ENCODE measurements around the gene ALDH2. TPM values are rescaled to one million over a fixed set of nuclear protein-coding genes. Genes with fewer than 3 reads are reported as not detected.

Gene ALDH2
- total RNA-seq, 4 donors from 2014 or later = 102 to 239 (median 162) TPM

DNA sequence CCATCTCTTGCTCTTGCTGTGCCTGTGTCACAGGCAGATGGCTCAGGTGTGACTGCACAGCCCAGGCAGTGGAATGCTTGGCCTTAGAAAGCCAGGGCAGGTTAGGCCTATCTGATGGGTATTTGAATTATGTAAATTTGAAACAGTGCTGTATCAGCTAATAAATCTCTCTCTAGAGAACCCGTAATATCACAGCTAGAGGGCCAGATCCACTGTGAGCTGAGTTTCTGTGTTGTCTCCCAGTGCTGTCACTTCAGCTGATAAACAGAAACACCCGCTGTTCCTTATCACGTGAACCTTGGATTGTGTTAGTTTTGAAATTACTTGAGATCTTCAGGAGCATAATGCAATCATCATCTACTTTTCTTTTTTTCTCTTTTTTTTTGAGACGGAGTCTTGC lies 21.5 kb upstream of the ALDH2 start:
- no peaks in the 10 kb centered on the region for H3K9me3 ChIP-seq
- H3K27ac ChIP-seq = no peak overlapping the region
- H3K27me3 ChIP-seq = no peaks in the 10 kb centered on the region
- WGBS, 2 donors (ENCODE audit: low coverage in 1 of 2) = 81 to 85% methylated on average over 4 of the region's 4 CpGs
- no peak overlapping the region for H3K4me3 ChIP-seq
- intact Hi-C loops (cut with DNase I; ENCODE audit: low total_unique reads) (no loop called here), in situ Hi-C loops (cut with MboI; ENCODE audit: low pct_ligation_motif_present in 1 of 4, low pct_unique_long_range_greater_than_20kb in 1 of 4, low sequenced_read_pairs in 3 of 4) (no loop called here)
- no peak for DNase-seq
- TF ChIP-seq EP300 (IDR thresholded peaks at IDR 0.05; ENCODE audit: low read depth) (no peak), POLR2A (IDR thresholded peaks at IDR 0.05) (no peak), POLR2AphosphoS5 (IDR thresholded peaks at IDR 0.05) (no peak)
- TF ChIP-seq, protein P1, sequence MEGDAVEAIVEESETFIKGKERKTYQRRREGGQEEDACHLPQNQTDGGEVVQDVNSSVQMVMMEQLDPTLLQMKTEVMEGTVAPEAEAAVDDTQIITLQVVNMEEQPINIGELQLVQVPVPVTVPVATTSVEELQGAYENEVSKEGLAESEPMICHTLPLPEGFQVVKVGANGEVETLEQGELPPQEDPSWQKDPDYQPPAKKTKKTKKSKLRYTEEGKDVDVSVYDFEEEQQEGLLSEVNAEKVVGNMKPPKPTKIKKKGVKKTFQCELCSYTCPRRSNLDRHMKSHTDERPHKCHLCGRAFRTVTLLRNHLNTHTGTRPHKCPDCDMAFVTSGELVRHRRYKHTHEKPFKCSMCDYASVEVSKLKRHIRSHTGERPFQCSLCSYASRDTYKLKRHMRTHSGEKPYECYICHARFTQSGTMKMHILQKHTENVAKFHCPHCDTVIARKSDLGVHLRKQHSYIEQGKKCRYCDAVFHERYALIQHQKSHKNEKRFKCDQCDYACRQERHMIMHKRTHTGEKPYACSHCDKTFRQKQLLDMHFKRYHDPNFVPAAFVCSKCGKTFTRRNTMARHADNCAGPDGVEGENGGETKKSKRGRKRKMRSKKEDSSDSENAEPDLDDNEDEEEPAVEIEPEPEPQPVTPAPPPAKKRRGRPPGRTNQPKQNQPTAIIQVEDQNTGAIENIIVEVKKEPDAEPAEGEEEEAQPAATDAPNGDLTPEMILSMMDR (IDR thresholded peaks at IDR 0.05) = no peak
- H3K36me3 ChIP-seq = peaks cover 0 to 17% (median 5%) of the 10 kb centered on the region in 4 donors
- peaks cover 7 to 18% (median 12%) of the 10 kb centered on the region in 4 donors for H3K4me1 ChIP-seq

DNA sequence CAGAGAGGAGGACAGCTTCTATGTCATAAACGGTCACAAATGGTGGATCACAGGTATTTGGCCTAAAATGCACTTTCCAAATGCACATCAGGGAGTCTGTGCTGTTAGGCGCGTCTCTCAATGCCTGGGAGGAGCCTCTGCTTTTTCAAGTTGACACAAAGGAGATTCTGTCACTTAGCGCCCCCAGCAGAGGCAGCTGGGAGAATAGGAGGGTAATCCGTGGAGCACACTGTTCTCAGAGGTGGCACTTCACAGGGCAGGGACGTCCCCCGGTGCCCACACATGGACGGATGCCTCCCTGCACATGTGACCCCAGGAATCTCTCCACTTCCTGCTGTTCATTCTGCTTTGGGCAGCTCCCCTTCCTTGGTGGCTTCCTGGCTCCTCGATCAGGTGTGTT lies 19.4 kb upstream of the ALDH2 start:
- in situ Hi-C loops (cut with MboI; ENCODE audit: low pct_ligation_motif_present in 1 of 4, low pct_unique_long_range_greater_than_20kb in 1 of 4, low sequenced_read_pairs in 3 of 4) = no loop called here
- TF ChIP-seq POLR2AphosphoS5 (IDR thresholded peaks at IDR 0.05) = no peak
- TF ChIP-seq POLR2A (IDR thresholded peaks at IDR 0.05) = no peak
- no peak for TF ChIP-seq EP300 (IDR thresholded peaks at IDR 0.05; ENCODE audit: low read depth)
- TF ChIP-seq, protein P1 (IDR thresholded peaks at IDR 0.05) = no peak
- H3K4me1 ChIP-seq = no peaks in the 10 kb centered on the region
- H3K27ac ChIP-seq = no peak overlapping the region
- no peak for DNase-seq
- peaks cover 0 to 17% (median 5%) of the 10 kb centered on the region in 4 donors for H3K36me3 ChIP-seq
- H3K9me3 ChIP-seq = no peaks in the 10 kb centered on the region
- intact Hi-C loops (cut with DNase I; ENCODE audit: low total_unique reads) = no loop called here
- H3K27me3 ChIP-seq = no peaks in the 10 kb centered on the region
- no peak overlapping the region for H3K4me3 ChIP-seq
- 89% methylated on average over 9 of the region's 9 CpGs; no CpG with 5 or more reads in 1 of the 2 donors for WGBS, 2 donors (ENCODE audit: low coverage in 1 of 2)

DNA sequence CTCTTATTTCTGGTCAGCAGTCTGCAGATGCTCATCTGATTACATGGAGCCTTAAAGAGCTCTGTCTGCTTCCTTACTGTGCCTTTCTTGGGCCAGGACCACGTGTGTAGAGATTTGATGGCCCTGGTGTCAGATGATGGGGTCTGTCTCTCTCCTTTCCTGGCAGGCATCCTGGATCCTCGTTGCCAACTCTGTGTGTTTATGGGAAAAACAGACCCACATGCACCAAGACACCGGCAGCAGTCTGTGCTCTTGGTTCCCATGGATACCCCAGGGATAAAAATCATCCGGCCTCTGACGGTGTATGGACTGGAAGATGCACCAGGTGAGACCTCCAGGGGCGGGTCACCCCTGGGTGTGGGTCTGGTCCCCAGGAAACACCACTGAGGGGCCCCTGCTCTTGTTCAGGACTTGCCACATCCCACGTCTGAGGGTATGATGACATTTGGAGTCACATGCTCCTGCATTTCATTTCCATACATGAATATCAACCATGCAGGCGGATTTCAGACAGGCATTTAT lies 18.5 kb upstream of the ALDH2 start:
- intact Hi-C loops (cut with DNase I; ENCODE audit: low total_unique reads) = no loop called here
- 74 to 100% methylated on average over 2 to 8 of the region's 8 CpGs for WGBS, 2 donors (ENCODE audit: low coverage in 1 of 2)
- Histone ChIP-seq H3K27ac (no peak overlapping the region), H3K4me3 (no peak overlapping the region), H3K36me3 (peaks cover 0 to 17% (median 5%) of the 10 kb centered on the region in 4 donors), H3K9me3 (no peaks in the 10 kb centered on the region), H3K4me1 (peaks cover 0 to 3% (median 1%) of the 10 kb centered on the region in 4 donors), H3K27me3 (no peaks in the 10 kb centered on the region)
- in situ Hi-C loops (cut with MboI; ENCODE audit: low pct_ligation_motif_present in 1 of 4, low pct_unique_long_range_greater_than_20kb in 1 of 4, low sequenced_read_pairs in 3 of 4) = no loop called here
- no peak for TF ChIP-seq POLR2A (IDR thresholded peaks at IDR 0.05)
- no peak for TF ChIP-seq EP300 (IDR thresholded peaks at IDR 0.05; ENCODE audit: low read depth)
- no peak for DNase-seq

DNA sequence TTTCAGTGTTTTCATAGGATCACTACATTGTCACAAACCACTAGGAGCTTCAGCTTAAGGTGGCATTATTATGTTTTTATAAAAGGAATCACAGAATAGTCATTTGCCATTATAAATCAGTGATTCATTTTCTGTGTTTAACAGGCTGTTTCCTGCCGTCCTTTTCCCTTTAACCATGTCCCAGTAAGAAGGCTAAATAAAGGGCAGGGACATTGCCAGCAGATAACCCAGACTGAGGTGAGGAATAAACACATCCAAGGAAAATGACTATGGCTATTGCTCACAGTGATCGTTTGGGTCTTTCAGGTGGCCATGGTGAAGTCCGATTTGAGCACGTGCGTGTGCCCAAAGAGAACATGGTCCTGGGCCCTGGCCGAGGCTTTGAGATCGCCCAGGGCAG lies 17.9 kb upstream of the ALDH2 start:
- Histone ChIP-seq H3K27ac (no peak overlapping the region), H3K27me3 (no peaks in the 10 kb centered on the region), H3K36me3 (peaks cover 0 to 17% (median 5%) of the 10 kb centered on the region in 4 donors), H3K9me3 (no peaks in the 10 kb centered on the region), H3K4me3 (no peak overlapping the region), H3K4me1 (peaks cover 0 to 5% (median 2%) of the 10 kb centered on the region in 4 donors)
- 47 to 87% methylated on average over 2 to 7 of the region's 7 CpGs for WGBS, 2 donors (ENCODE audit: low coverage in 1 of 2)
- in situ Hi-C loops (cut with MboI; ENCODE audit: low pct_ligation_motif_present in 1 of 4, low pct_unique_long_range_greater_than_20kb in 1 of 4, low sequenced_read_pairs in 3 of 4) = no loop called here
- no peak for DNase-seq
- intact Hi-C loops (cut with DNase I; ENCODE audit: low total_unique reads) = no loop called here
- TF ChIP-seq EP300 (IDR thresholded peaks at IDR 0.05; ENCODE audit: low read depth) (no peak), POLR2A (IDR thresholded peaks at IDR 0.05) (no peak), POLR2AphosphoS5 (IDR thresholded peaks at IDR 0.05) (no peak)
- TF ChIP-seq, protein P1 (IDR thresholded peaks at IDR 0.05) = no peak

DNA sequence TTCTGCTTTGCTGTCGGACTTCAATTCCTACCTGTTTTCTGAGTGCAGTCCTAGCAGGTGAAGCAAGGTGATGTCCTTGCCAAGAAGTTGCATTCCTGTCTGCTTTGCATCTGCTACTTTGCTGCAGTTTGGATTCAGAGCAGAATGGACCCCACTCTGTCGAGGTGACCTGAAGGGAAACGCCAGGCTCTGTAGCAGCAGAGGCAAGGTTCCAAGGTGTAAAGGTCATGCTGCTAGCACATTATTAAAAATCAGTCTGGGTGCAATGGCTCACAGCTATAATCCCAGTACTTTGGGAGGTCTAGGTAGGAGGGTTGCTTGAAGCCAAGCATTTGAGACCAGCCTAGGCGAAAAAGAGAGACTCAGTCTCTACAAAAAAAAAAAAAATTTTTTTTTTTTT lies 17.3 kb upstream of the ALDH2 start:
- 68 to 83% methylated on average over 1 to 4 of the region's 4 CpGs for WGBS, 2 donors (ENCODE audit: low coverage in 1 of 2)
- in situ Hi-C loops (cut with MboI; ENCODE audit: low pct_ligation_motif_present in 1 of 4, low pct_unique_long_range_greater_than_20kb in 1 of 4, low sequenced_read_pairs in 3 of 4) (no loop called here), intact Hi-C loops (cut with DNase I; ENCODE audit: low total_unique reads) (no loop called here)
- no peaks in the 10 kb centered on the region for H3K27me3 ChIP-seq
- peaks cover 0 to 5% (median 2%) of the 10 kb centered on the region in 4 donors for H3K4me1 ChIP-seq
- no peak for DNase-seq
- H3K4me3 ChIP-seq = no peak overlapping the region
- H3K36me3 ChIP-seq = peaks cover 0 to 16% (median 5%) of the 10 kb centered on the region in 4 donors
- no peaks in the 10 kb centered on the region for H3K9me3 ChIP-seq
- no peak for TF ChIP-seq EP300 (IDR thresholded peaks at IDR 0.05; ENCODE audit: low read depth)
- TF ChIP-seq POLR2AphosphoS5 (IDR thresholded peaks at IDR 0.05) = no peak
- TF ChIP-seq, protein P1 (IDR thresholded peaks at IDR 0.05) = no peak
- no peak for TF ChIP-seq POLR2A (IDR thresholded peaks at IDR 0.05)
- no peak overlapping the region for H3K27ac ChIP-seq

Measured in transverse colon (tissue), 4 donors.